Keratinocyte (primary cell): ENCODE data around the gene ATP8A1. TPM values are rescaled to one million over a fixed set of nuclear protein-coding genes. Genes with fewer than 3 reads are reported as not detected.

Source experiments
- DNase-seq: peaks from one replicate; pipeline ENCODE4 v3.0.0-alpha.2; 2011; ENCODE audit warnings: low read depth, missing footprints, low spot score
- FAIRE-seq: peaks from 2 replicates; lab custom pipeline; 2011; peaks lifted over from hg19 to GRCh38; lab: Jason Lieb, UNC
- H2AFZ ChIP-seq: 2 replicates; pipeline ENCODE4 v1.6.0; 2012; ENCODE audit warnings: low read length, control low read depth, inconsistent platforms; ENCODE audit not compliant: control insufficient read depth
- H3K27ac ChIP-seq: 2 replicates; pipeline ENCODE4 v1.5.1; 2011; ENCODE audit warnings: low read length; ENCODE audit not compliant: control insufficient read depth, insufficient read depth
- H3K27me3 ChIP-seq: 3 replicates; pipeline ENCODE4 v1.6.0; 2011; ENCODE audit warnings: low read length; ENCODE audit not compliant: control insufficient read depth, insufficient read depth; ENCODE audit errors: extremely low read depth
- H3K36me3 ChIP-seq, 2 experiments: 2 replicates in 1 of 2; 3 replicates in 1 of 2; pipeline ENCODE4 v1.5.1; 2011; ENCODE audit warnings: low read length in 2 of 2, mild to moderate bottlenecking in 1 of 2; ENCODE audit not compliant: control insufficient read depth in 2 of 2, insufficient read depth in 2 of 2; ENCODE audit errors: extremely low read depth in 1 of 2
- H3K4me1 ChIP-seq: 3 replicates; pipeline ENCODE4 v1.5.1; 2011; ENCODE audit warnings: low read length; ENCODE audit not compliant: control insufficient read depth, insufficient read depth; ENCODE audit errors: extremely low read depth
- H3K4me2 ChIP-seq: 3 replicates; pipeline ENCODE4 v1.6.0; 2011; ENCODE audit warnings: low read depth, low read length; ENCODE audit not compliant: control insufficient read depth, insufficient read depth; ENCODE audit errors: extremely low read depth
- H3K4me3 ChIP-seq, 3 experiments: fragments of 200-600 bp in 1 of 3; sonication (generic) in 1 of 3; 2 replicates in 2 of 3; 3 replicates in 1 of 3; pipeline ENCODE4 v1.5.1; 2011 to 2016; ENCODE audit warnings: low read length in 3 of 3, mild to moderate bottlenecking in 3 of 3, control low read depth in 2 of 3, inconsistent platforms in 1 of 3, low read depth in 1 of 3, mixed read lengths in 1 of 3, mixed run types in 1 of 3, moderate library complexity in 1 of 3; ENCODE audit not compliant: control insufficient read depth in 2 of 3, insufficient read depth in 2 of 3; ENCODE audit errors: extremely low read depth in 1 of 3
- H3K79me2 ChIP-seq: 2 replicates; pipeline ENCODE4 v1.6.0; 2012; ENCODE audit warnings: low read length; ENCODE audit not compliant: control insufficient read depth, insufficient read depth
- H3K9ac ChIP-seq: 3 replicates; pipeline ENCODE4 v1.6.0; 2011; ENCODE audit warnings: low read length; ENCODE audit not compliant: control insufficient read depth, insufficient read depth; ENCODE audit errors: extremely low read depth
- H3K9me1 ChIP-seq: 3 replicates; pipeline ENCODE4 v1.6.0; 2011; ENCODE audit warnings: low read length; ENCODE audit not compliant: control insufficient read depth, insufficient read depth; ENCODE audit errors: extremely low read depth
- H3K9me3 ChIP-seq: 2 replicates; pipeline ENCODE4 v1.5.1; 2012; ENCODE audit warnings: low read depth, low read length; ENCODE audit not compliant: control insufficient read depth
- H4K20me1 ChIP-seq: 3 replicates; pipeline ENCODE4 v1.6.0; 2011; ENCODE audit warnings: low read length; ENCODE audit not compliant: control insufficient read depth, insufficient read depth; ENCODE audit errors: extremely low read depth
- EZH2 ChIP-seq: IDR thresholded peaks from one replicate; pipeline ENCODE4 v1.6.1; 2012; ENCODE audit warnings: inconsistent platforms, mild to moderate bottlenecking, low read length, moderate library complexity
- dilution Hi-C: fragments of 300-500 bp; cut with MboI; formaldehyde crosslinking; loops from one replicate; pipeline ENCODE4 v1.7.0; 2020; ENCODE audit warnings: low sequenced_read_pairs; ENCODE audit not compliant: extremely low pct_ligation_motif_present
- polyA plus RNA-seq, 5 experiments: library from polyadenylated mRNA; depleted of rRNA in 3 of 5; stranded (reverse) in 3 of 5; stranded (forward) in 1 of 5; unstranded in 1 of 5; fragments of >200 nt; gene quantifications; 1 replicate in 1 of 5; 2 replicates in 3 of 5; 3 replicates in 1 of 5; pipeline versions ENCODE4 v1.2.1 to v1.2.3, GENCODE V29; 2011 to 2012; ENCODE audit warnings: missing spikeins in 2 of 5, low read depth in 1 of 5, low replicate concordance in 1 of 5
- TF ChIP-seq, protein P1 (sequence below), 3 experiments: IDR thresholded peaks in 1 of 3; conservative IDR thresholded peaks in 1 of 3; optimal IDR thresholded peaks in 1 of 3; 2 replicates in 2 of 3; 3 replicates in 1 of 3; pipeline versions ENCODE3 to v1.5.1; 2011; ENCODE audit warnings: low read length in 3 of 3, mild to moderate bottlenecking in 3 of 3, moderate library complexity in 2 of 3, control low read depth in 1 of 3, inconsistent platforms in 1 of 3; ENCODE audit not compliant: insufficient read depth in 2 of 3; ENCODE audit errors: extremely low read depth in 1 of 3

Gene ATP8A1
- polyA plus RNA-seq, 1 donor (not counting 4 experiments of a cell fraction or from before 2014, with no cell fraction given) = 0.20 TPM

GRCh38 chr4:42690537-42690936, 33.6 kb upstream of the ATP8A1 start:
- Histone ChIP-seq H3K9me1 (no peaks in the 10 kb centered on the region), H3K27ac (no peak overlapping the region), H3K4me1 (no peaks in the 10 kb centered on the region), H3K36me3 (no peaks in the 10 kb centered on the region), H3K9ac (no peak overlapping the region), H4K20me1 (no peaks in the 10 kb centered on the region), H3K9me3 (no peaks in the 10 kb centered on the region), H3K27me3 (no peaks in the 10 kb centered on the region), H3K79me2 (no peaks in the 10 kb centered on the region), H3K4me2 (no peak overlapping the region), H2AFZ (no peak overlapping the region), H3K4me3 (no peak overlapping the region)
- FAIRE-seq (no peak), DNase-seq (no peak)
- no peak for TF ChIP-seq EZH2
- TF ChIP-seq, protein P1, sequence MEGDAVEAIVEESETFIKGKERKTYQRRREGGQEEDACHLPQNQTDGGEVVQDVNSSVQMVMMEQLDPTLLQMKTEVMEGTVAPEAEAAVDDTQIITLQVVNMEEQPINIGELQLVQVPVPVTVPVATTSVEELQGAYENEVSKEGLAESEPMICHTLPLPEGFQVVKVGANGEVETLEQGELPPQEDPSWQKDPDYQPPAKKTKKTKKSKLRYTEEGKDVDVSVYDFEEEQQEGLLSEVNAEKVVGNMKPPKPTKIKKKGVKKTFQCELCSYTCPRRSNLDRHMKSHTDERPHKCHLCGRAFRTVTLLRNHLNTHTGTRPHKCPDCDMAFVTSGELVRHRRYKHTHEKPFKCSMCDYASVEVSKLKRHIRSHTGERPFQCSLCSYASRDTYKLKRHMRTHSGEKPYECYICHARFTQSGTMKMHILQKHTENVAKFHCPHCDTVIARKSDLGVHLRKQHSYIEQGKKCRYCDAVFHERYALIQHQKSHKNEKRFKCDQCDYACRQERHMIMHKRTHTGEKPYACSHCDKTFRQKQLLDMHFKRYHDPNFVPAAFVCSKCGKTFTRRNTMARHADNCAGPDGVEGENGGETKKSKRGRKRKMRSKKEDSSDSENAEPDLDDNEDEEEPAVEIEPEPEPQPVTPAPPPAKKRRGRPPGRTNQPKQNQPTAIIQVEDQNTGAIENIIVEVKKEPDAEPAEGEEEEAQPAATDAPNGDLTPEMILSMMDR (optimal IDR thresholded peaks at IDR 0.05 in 1 of 3, IDR thresholded peaks at IDR 0.05 in 1 of 3, conservative IDR thresholded peaks at IDR 0.05 in 1 of 3; ENCODE audit: extremely low read depth in 1 of 3, insufficient read depth in 2 of 3, low read length in 3 of 3) = no peak
- dilution Hi-C loops = no loop called here

GRCh38 chr4:42683393-42683792, 26.5 kb upstream of the ATP8A1 start:
- Histone ChIP-seq H3K27ac (no peak overlapping the region), H3K36me3 (no peaks in the 10 kb centered on the region), H3K9me1 (no peaks in the 10 kb centered on the region), H3K9me3 (no peaks in the 10 kb centered on the region), H3K79me2 (no peaks in the 10 kb centered on the region), H3K4me2 (no peak overlapping the region), H3K4me3 (no peak overlapping the region), H2AFZ (no peak overlapping the region), H3K4me1 (no peaks in the 10 kb centered on the region), H3K27me3 (no peaks in the 10 kb centered on the region), H3K9ac (no peak overlapping the region), H4K20me1 (no peaks in the 10 kb centered on the region)
- TF ChIP-seq, protein P1 (optimal IDR thresholded peaks at IDR 0.05 in 1 of 3, IDR thresholded peaks at IDR 0.05 in 1 of 3, conservative IDR thresholded peaks at IDR 0.05 in 1 of 3; ENCODE audit: extremely low read depth in 1 of 3, insufficient read depth in 2 of 3, low read length in 3 of 3) = no peak
- TF ChIP-seq EZH2 = no peak
- FAIRE-seq (no peak), DNase-seq (no peak)
- dilution Hi-C loops = no loop called here
